Measurements from ENCODE around the gene POLR1H.

- TF ChIP-seq CTCF (IDR thresholded peaks at IDR 0.05) (no peak), POLR2A (IDR thresholded peaks at IDR 0.05) (no peak)
Measured at GRCh38 chr6:30062471-30063178, 1.6 kb downstream of the POLR1H start.
